ENCODE data around the gene IL2RG.

IL2RG gene

GRCh38 chrX:71098302-71098701 lies 13.1 kb downstream of the IL2RG start:
- H3K4me1 ChIP-seq (ENCODE audit: control insufficient read depth, insufficient read depth, low read length) = peaks cover 4% of the 10 kb centered on the region; the same call in 1 of the 2 replicates
- no peak overlapping the region for H3K27ac ChIP-seq (ENCODE audit: low read length)
- WGBS (ENCODE audit: insufficient coverage, insufficient read length) = no CpG with 5 or more reads among the region's 2 CpGs
- H3K27me3 ChIP-seq (ENCODE audit: control insufficient read depth, insufficient read depth, low read length) = no peaks in the 10 kb centered on the region
- no peak for DNase-seq (ENCODE audit: low read depth, low spot score)
- H3K9me3 ChIP-seq (ENCODE audit: control insufficient read depth, insufficient read depth, low read length) = no peaks in the 10 kb centered on the region
- no peaks in the 10 kb centered on the region for H3K36me3 ChIP-seq (ENCODE audit: control insufficient read depth, insufficient read depth, low read length)
- H3K4me3 ChIP-seq (ENCODE audit: low read length) = no peak overlapping the region

DNA sequence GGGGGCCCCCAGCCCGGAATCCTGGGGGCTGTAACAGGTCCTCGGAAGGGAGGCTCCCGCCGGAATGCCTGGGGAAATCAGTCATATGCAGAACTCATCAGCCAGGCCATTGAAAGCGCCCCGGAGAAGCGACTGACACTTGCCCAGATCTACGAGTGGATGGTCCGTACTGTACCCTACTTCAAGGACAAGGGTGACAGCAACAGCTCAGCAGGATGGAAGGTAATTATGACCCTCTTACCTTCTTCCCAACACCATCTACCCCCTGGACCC lies 14.7 kb downstream of the IL2RG start:
- H3K27me3 ChIP-seq (ENCODE audit: control insufficient read depth, insufficient read depth, low read length) = no peaks in the 10 kb centered on the region
- no CpG with 5 or more reads among the region's 9 CpGs for whole genome bisulfite sequencing (ENCODE audit: insufficient coverage, insufficient read length)
- no peaks in the 10 kb centered on the region for H3K36me3 ChIP-seq (ENCODE audit: control insufficient read depth, insufficient read depth, low read length)
- DNase-seq (ENCODE audit: low read depth, low spot score) = no peak
- peaks cover 4% of the 10 kb centered on the region; the same call in 1 of the 2 replicates for H3K4me1 ChIP-seq (ENCODE audit: control insufficient read depth, insufficient read depth, low read length)
- no peak overlapping the region for H3K27ac ChIP-seq (ENCODE audit: low read length)
- H3K4me3 ChIP-seq (ENCODE audit: low read length) = peak overlapping the region; percentile 73; the same call in 1 of the 2 replicates
- no peaks in the 10 kb centered on the region for H3K9me3 ChIP-seq (ENCODE audit: control insufficient read depth, insufficient read depth, low read length)

GRCh38 chrX:71095981-71096759 lies 15.2 kb downstream of the IL2RG start:
- H3K27me3 ChIP-seq (ENCODE audit: control insufficient read depth, insufficient read depth, low read length) = no peaks in the 10 kb centered on the region
- no peak overlapping the region for H3K27ac ChIP-seq (ENCODE audit: low read length)
- H3K4me3 ChIP-seq (ENCODE audit: low read length) = peak overlapping the region; percentile 73; the same call in 1 of the 2 replicates
- peaks cover 4% of the 10 kb centered on the region; the same call in 1 of the 2 replicates for H3K4me1 ChIP-seq (ENCODE audit: control insufficient read depth, insufficient read depth, low read length)
- H3K36me3 ChIP-seq (ENCODE audit: control insufficient read depth, insufficient read depth, low read length) = no peaks in the 10 kb centered on the region
- no peak for DNase-seq (ENCODE audit: low read depth, low spot score)
- WGBS (ENCODE audit: insufficient coverage, insufficient read length) = no CpG with 5 or more reads among the region's 46 CpGs
- H3K9me3 ChIP-seq (ENCODE audit: control insufficient read depth, insufficient read depth, low read length) = no peaks in the 10 kb centered on the region

- H3K27me3 ChIP-seq (ENCODE audit: control insufficient read depth, insufficient read depth, low read length) = no peaks in the 10 kb centered on the region
- no peak for DNase-seq (ENCODE audit: low read depth, low spot score)
- H3K36me3 ChIP-seq (ENCODE audit: control insufficient read depth, insufficient read depth, low read length) = no peaks in the 10 kb centered on the region
- no CpG with 5 or more reads among the region's 29 CpGs for WGBS (ENCODE audit: insufficient coverage, insufficient read length)
- H3K4me1 ChIP-seq (ENCODE audit: control insufficient read depth, insufficient read depth, low read length) = peaks cover 4% of the 10 kb centered on the region; the same call in 1 of the 2 replicates
- H3K27ac ChIP-seq (ENCODE audit: low read length) = no peak within 1 kb of the TSS
- H3K9me3 ChIP-seq (ENCODE audit: control insufficient read depth, insufficient read depth, low read length) = no peaks in the 10 kb centered on the region
- H3K4me3 ChIP-seq (ENCODE audit: low read length) = peak within 1 kb of the TSS; percentile 73; the same call in 1 of the 2 replicates
These were observed 15.8 kb downstream of the IL2RG start, which contains the start of gene FOXO4 for GRCh38 chrX:71095555-71095980. TSS of gene FOXO4 (plus strand) at chrX:71095851. CDS start at chrX:71096529, 678 bp downstream.

GRCh38 chrX:71095033-71095432 lies 16.3 kb downstream of the IL2RG start:
- H3K9me3 ChIP-seq (ENCODE audit: control insufficient read depth, insufficient read depth, low read length) = no peaks in the 10 kb centered on the region
- H3K4me3 ChIP-seq (ENCODE audit: low read length) = peak overlapping the region; percentile 73; the same call in 1 of the 2 replicates
- H3K27ac ChIP-seq (ENCODE audit: low read length) = no peak overlapping the region
- peaks cover 4% of the 10 kb centered on the region; the same call in 1 of the 2 replicates for H3K4me1 ChIP-seq (ENCODE audit: control insufficient read depth, insufficient read depth, low read length)
- DNase-seq (ENCODE audit: low read depth, low spot score) = no peak
- no peaks in the 10 kb centered on the region for H3K36me3 ChIP-seq (ENCODE audit: control insufficient read depth, insufficient read depth, low read length)
- WGBS (ENCODE audit: insufficient coverage, insufficient read length) = no CpG with 5 or more reads among the region's 6 CpGs
- no peaks in the 10 kb centered on the region for H3K27me3 ChIP-seq (ENCODE audit: control insufficient read depth, insufficient read depth, low read length)

GRCh38 chrX:71091263-71091662 lies 20.1 kb downstream of the IL2RG start:
- Histone ChIP-seq H3K27ac (ENCODE audit: low read length) (no peak overlapping the region), H3K4me1 (ENCODE audit: control insufficient read depth, insufficient read depth, low read length) (no peaks in the 10 kb centered on the region), H3K36me3 (ENCODE audit: control insufficient read depth, insufficient read depth, low read length) (no peaks in the 10 kb centered on the region), H3K27me3 (ENCODE audit: control insufficient read depth, insufficient read depth, low read length) (no peaks in the 10 kb centered on the region), H3K4me3 (ENCODE audit: low read length) (no peak overlapping the region), H3K9me3 (ENCODE audit: control insufficient read depth, insufficient read depth, low read length) (no peaks in the 10 kb centered on the region)
- no peak for DNase-seq (ENCODE audit: low read depth, low spot score)
- WGBS (ENCODE audit: insufficient coverage, insufficient read length) = no CpG with 5 or more reads among the region's 5 CpGs

DNA sequence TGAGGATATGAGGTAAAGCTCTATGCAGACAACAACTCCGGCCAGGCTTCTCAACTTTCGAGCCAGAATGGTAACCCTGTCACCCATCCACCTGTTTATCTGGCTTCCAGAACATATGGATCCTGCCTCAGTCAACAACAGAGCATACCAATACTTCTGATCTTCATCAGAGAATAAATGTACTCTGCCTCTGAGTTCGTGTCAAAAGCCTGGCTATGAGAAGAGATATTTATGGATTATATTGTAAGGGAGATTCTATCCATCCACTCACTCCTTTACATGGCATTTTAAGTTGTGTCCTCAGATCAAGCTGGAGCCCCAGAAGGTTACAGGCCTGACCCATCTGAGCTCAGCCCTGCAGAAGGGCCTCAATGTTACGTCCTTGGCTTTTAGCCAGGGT lies 25.5 kb downstream of the IL2RG start:
- Histone ChIP-seq H3K27ac (ENCODE audit: low read length) (no peak overlapping the region), H3K4me3 (ENCODE audit: low read length) (no peak overlapping the region), H3K36me3 (ENCODE audit: control insufficient read depth, insufficient read depth, low read length) (no peaks in the 10 kb centered on the region), H3K4me1 (ENCODE audit: control insufficient read depth, insufficient read depth, low read length) (no peaks in the 10 kb centered on the region), H3K9me3 (ENCODE audit: control insufficient read depth, insufficient read depth, low read length) (no peaks in the 10 kb centered on the region), H3K27me3 (ENCODE audit: control insufficient read depth, insufficient read depth, low read length) (no peaks in the 10 kb centered on the region)
- DNase-seq (ENCODE audit: low read depth, low spot score) = no peak
- no CpG with 5 or more reads among the region's 4 CpGs for WGBS (ENCODE audit: insufficient coverage, insufficient read length)

DNA sequence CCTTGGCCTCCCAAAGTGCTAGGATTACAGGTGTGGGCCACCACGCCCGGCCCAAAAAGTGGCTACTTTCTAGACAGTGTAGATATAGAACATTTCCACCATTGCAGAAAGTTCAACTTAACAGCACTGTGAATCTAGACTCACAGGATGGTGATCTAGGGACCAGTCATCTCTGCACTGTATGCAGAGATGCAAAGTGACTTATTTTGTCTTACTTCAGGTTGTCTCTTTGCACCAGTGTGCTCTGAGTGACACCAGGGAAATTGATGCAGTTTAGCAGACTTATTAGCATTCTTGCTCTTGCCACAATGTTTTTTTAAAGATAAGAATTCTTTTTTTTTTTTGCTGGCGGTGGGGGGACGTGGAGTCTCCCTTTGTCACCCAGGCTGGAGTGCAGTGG lies 28.6 kb downstream of the IL2RG start:
- Histone ChIP-seq H3K27me3 (ENCODE audit: control insufficient read depth, insufficient read depth, low read length) (no peaks in the 10 kb centered on the region), H3K4me3 (ENCODE audit: low read length) (no peak overlapping the region), H3K27ac (ENCODE audit: low read length) (no peak overlapping the region), H3K9me3 (ENCODE audit: control insufficient read depth, insufficient read depth, low read length) (no peaks in the 10 kb centered on the region), H3K36me3 (ENCODE audit: control insufficient read depth, insufficient read depth, low read length) (no peaks in the 10 kb centered on the region), H3K4me1 (ENCODE audit: control insufficient read depth, insufficient read depth, low read length) (no peaks in the 10 kb centered on the region)
- no CpG with 5 or more reads among the region's 4 CpGs for WGBS (ENCODE audit: insufficient coverage, insufficient read length)
- DNase-seq (ENCODE audit: low read depth, low spot score) = no peak

- Histone ChIP-seq H3K9me3 (ENCODE audit: control insufficient read depth, insufficient read depth, low read length) (no peaks in the 10 kb centered on the region), H3K27me3 (ENCODE audit: control insufficient read depth, insufficient read depth, low read length) (no peaks in the 10 kb centered on the region), H3K4me1 (ENCODE audit: control insufficient read depth, insufficient read depth, low read length) (no peaks in the 10 kb centered on the region), H3K4me3 (ENCODE audit: low read length) (no peak overlapping the region), H3K27ac (ENCODE audit: low read length) (no peak overlapping the region), H3K36me3 (ENCODE audit: control insufficient read depth, insufficient read depth, low read length) (no peaks in the 10 kb centered on the region)
- no peak for DNase-seq (ENCODE audit: low read depth, low spot score)
- WGBS (ENCODE audit: insufficient coverage, insufficient read length) = no CpG with 5 or more reads among the region's 5 CpGs
These were observed 29.2 kb downstream of the IL2RG start for GRCh38 chrX:71082124-71082647.

GRCh38 chrX:71081330-71082123 lies 29.9 kb downstream of the IL2RG start:
- Histone ChIP-seq H3K4me3 (ENCODE audit: low read length) (no peak overlapping the region), H3K4me1 (ENCODE audit: control insufficient read depth, insufficient read depth, low read length) (no peaks in the 10 kb centered on the region), H3K9me3 (ENCODE audit: control insufficient read depth, insufficient read depth, low read length) (no peaks in the 10 kb centered on the region), H3K36me3 (ENCODE audit: control insufficient read depth, insufficient read depth, low read length) (no peaks in the 10 kb centered on the region), H3K27ac (ENCODE audit: low read length) (no peak overlapping the region), H3K27me3 (ENCODE audit: control insufficient read depth, insufficient read depth, low read length) (no peaks in the 10 kb centered on the region)
- DNase-seq (ENCODE audit: low read depth, low spot score) = no peak
- WGBS (ENCODE audit: insufficient coverage, insufficient read length) = no CpG with 5 or more reads among the region's 3 CpGs
